ENCODE measurements around the gene SNX19.
A peak's percentile ranks its signal among the peaks of the same experiment; 100 is the strongest.
"Not testable (repeated sequence)": the region's sequence is repeated elsewhere in the genome, so short reads cannot be mapped to it uniquely, and the experiment has no call there.

Gene SNX19

GRCh38 chr11:130916238-130916855 lies at the start of gene SNX19:
SNX19 (minus strand) TSS chr11:130916479; CDS start chr11:130915939, 540 bp downstream.
- peak; percentile 94 for DNase-seq
- H3K27ac Mint-ChIP-seq: peak within 1 kb of the TSS; percentile 87
- H3K9me3 Mint-ChIP-seq: peaks cover 29% of the 10 kb centered on the region
- H3K4me1 Mint-ChIP-seq (ENCODE audit: low read depth): peaks cover 32% of the 10 kb centered on the region
- H3K27me3 Mint-ChIP-seq: peaks cover 15% of the 10 kb centered on the region
- H3K36me3 Mint-ChIP-seq (ENCODE audit: low read depth): peaks cover 47% of the 10 kb centered on the region
- H3K4me3 Mint-ChIP-seq: peak within 1 kb of the TSS; percentile 80

GRCh38 chr11:130964058-130964792 lies 47.9 kb upstream of the SNX19 start:
- Mint-ChIP-seq H3K4me3 (no peak overlapping the region), H3K9me3 (no peaks in the 10 kb centered on the region), H3K27ac (no peak overlapping the region), H3K4me1 (ENCODE audit: low read depth) (no peaks in the 10 kb centered on the region), H3K27me3 (peaks cover 24% of the 10 kb centered on the region), H3K36me3 (ENCODE audit: low read depth) (no peaks in the 10 kb centered on the region)
- DNase-seq: no peak

GRCh38 chr11:130947889-130948288 lies 31.6 kb upstream of the SNX19 start:
- Mint-ChIP-seq H3K4me3 (no peak overlapping the region), H3K36me3 (ENCODE audit: low read depth) (no peaks in the 10 kb centered on the region), H3K9me3 (no peaks in the 10 kb centered on the region), H3K27ac (no peak overlapping the region), H3K4me1 (ENCODE audit: low read depth) (peaks cover 7% of the 10 kb centered on the region), H3K27me3 (peaks cover 15% of the 10 kb centered on the region)
- no peak for DNase-seq

- no peaks in the 10 kb centered on the region for H3K9me3 Mint-ChIP-seq
- H3K27ac Mint-ChIP-seq: no peak overlapping the region
- peaks cover 7% of the 10 kb centered on the region for H3K4me1 Mint-ChIP-seq (ENCODE audit: low read depth)
- no peak overlapping the region for H3K4me3 Mint-ChIP-seq
- DNase-seq: no peak
- H3K36me3 Mint-ChIP-seq (ENCODE audit: low read depth): no peaks in the 10 kb centered on the region
- H3K27me3 Mint-ChIP-seq: peaks cover 15% of the 10 kb centered on the region
Measured at GRCh38 chr11:130947481-130947880, 31.2 kb upstream of the SNX19 start.

- Mint-ChIP-seq H3K9me3 (no peaks in the 10 kb centered on the region), H3K27me3 (peaks cover 15% of the 10 kb centered on the region), H3K36me3 (ENCODE audit: low read depth) (no peaks in the 10 kb centered on the region), H3K27ac (no peak overlapping the region), H3K4me3 (no peak overlapping the region), H3K4me1 (ENCODE audit: low read depth) (peaks cover 7% of the 10 kb centered on the region)
- DNase-seq: no peak
Measured at GRCh38 chr11:130947058-130947457, 30.8 kb upstream of the SNX19 start.

GRCh38 chr11:130945896-130946295 lies 29.6 kb upstream of the SNX19 start:
- Mint-ChIP-seq H3K27me3 (peaks cover 15% of the 10 kb centered on the region), H3K4me1 (ENCODE audit: low read depth) (peaks cover 7% of the 10 kb centered on the region), H3K4me3 (no peak overlapping the region), H3K9me3 (no peaks in the 10 kb centered on the region), H3K36me3 (ENCODE audit: low read depth) (no peaks in the 10 kb centered on the region), H3K27ac (no peak overlapping the region)
- DNase-seq: no peak

GRCh38 chr11:130940706-130941105 lies 24.4 kb upstream of the SNX19 start:
- H3K9me3 Mint-ChIP-seq: no peaks in the 10 kb centered on the region
- H3K27ac Mint-ChIP-seq: no peak overlapping the region
- H3K4me3 Mint-ChIP-seq: no peak overlapping the region
- no peak for DNase-seq
- peaks cover 32% of the 10 kb centered on the region for H3K27me3 Mint-ChIP-seq
- H3K36me3 Mint-ChIP-seq (ENCODE audit: low read depth): no peaks in the 10 kb centered on the region
- no peaks in the 10 kb centered on the region for H3K4me1 Mint-ChIP-seq (ENCODE audit: low read depth)

GRCh38 chr11:130937051-130937450 lies 20.8 kb upstream of the SNX19 start:
- no peak for DNase-seq
- Mint-ChIP-seq H3K27ac (no peak overlapping the region), H3K9me3 (no peaks in the 10 kb centered on the region), H3K36me3 (ENCODE audit: low read depth) (no peaks in the 10 kb centered on the region), H3K4me1 (ENCODE audit: low read depth) (no peaks in the 10 kb centered on the region), H3K27me3 (peaks cover 18% of the 10 kb centered on the region), H3K4me3 (no peak overlapping the region)

- no peak for DNase-seq
- H3K27ac Mint-ChIP-seq: no peak overlapping the region
- no peaks in the 10 kb centered on the region for H3K9me3 Mint-ChIP-seq
- no peaks in the 10 kb centered on the region for H3K4me1 Mint-ChIP-seq (ENCODE audit: low read depth)
- no peak overlapping the region for H3K4me3 Mint-ChIP-seq
- H3K27me3 Mint-ChIP-seq: peaks cover under 1% of the 10 kb centered on the region
- H3K36me3 Mint-ChIP-seq (ENCODE audit: low read depth): no peaks in the 10 kb centered on the region
Measured at GRCh38 chr11:130932086-130932712, 15.9 kb upstream of the SNX19 start.

- H3K4me1 Mint-ChIP-seq (ENCODE audit: low read depth): peaks cover 1% of the 10 kb centered on the region
- no peaks in the 10 kb centered on the region for H3K9me3 Mint-ChIP-seq
- no peak overlapping the region for H3K4me3 Mint-ChIP-seq
- peaks cover 22% of the 10 kb centered on the region for H3K27me3 Mint-ChIP-seq
- no peak for DNase-seq
- no peaks in the 10 kb centered on the region for H3K36me3 Mint-ChIP-seq (ENCODE audit: low read depth)
- H3K27ac Mint-ChIP-seq: no peak overlapping the region
Measured at GRCh38 chr11:130924750-130925149, 8.5 kb upstream of the SNX19 start.

- Mint-ChIP-seq H3K4me1 (ENCODE audit: low read depth) (peaks cover 10% of the 10 kb centered on the region), H3K27me3 (peaks cover 26% of the 10 kb centered on the region)
- H3K36me3 Mint-ChIP-seq (ENCODE audit: low read depth); H3K9me3 Mint-ChIP-seq; H3K4me3 Mint-ChIP-seq; H3K27ac Mint-ChIP-seq; DNase-seq: not testable (repeated sequence)
Measured at GRCh38 chr11:130920612-130921011, 4.3 kb upstream of the SNX19 start.

GRCh38 chr11:130918081-130918480 lies 1.8 kb upstream of the SNX19 start:
- Mint-ChIP-seq H3K4me3 (no peak overlapping the region), H3K9me3 (peaks cover 15% of the 10 kb centered on the region), H3K27me3 (peaks cover 23% of the 10 kb centered on the region), H3K36me3 (ENCODE audit: low read depth) (peaks cover 30% of the 10 kb centered on the region), H3K4me1 (ENCODE audit: low read depth) (peaks cover 25% of the 10 kb centered on the region), H3K27ac (no peak overlapping the region)
- DNase-seq: no peak

- H3K9me3 Mint-ChIP-seq: peaks cover 24% of the 10 kb centered on the region
- H3K36me3 Mint-ChIP-seq (ENCODE audit: low read depth): peaks cover 41% of the 10 kb centered on the region
Measured at GRCh38 chr11:130916910-130917309, 631 bp upstream of the SNX19 start.

GRCh38 chr11:130915603-130916237 lies 559 bp downstream of the SNX19 start:
- Mint-ChIP-seq H3K9me3 (peaks cover 29% of the 10 kb centered on the region), H3K4me1 (ENCODE audit: low read depth) (peaks cover 32% of the 10 kb centered on the region), H3K4me3 (peak overlapping the region; percentile 80), H3K36me3 (ENCODE audit: low read depth) (peaks cover 53% of the 10 kb centered on the region), H3K27ac (peak overlapping the region; percentile 77), H3K27me3 (peaks cover 11% of the 10 kb centered on the region)
- no peak for DNase-seq

More at GRCh38 chr11:130916910-130917309, 631 bp upstream of the SNX19 start:
- H3K27ac Mint-ChIP-seq: peak overlapping the region; percentile 87
- H3K4me3 Mint-ChIP-seq: peak overlapping the region; percentile 80
- peaks cover 19% of the 10 kb centered on the region for H3K27me3 Mint-ChIP-seq
- H3K4me1 Mint-ChIP-seq (ENCODE audit: low read depth): peaks cover 28% of the 10 kb centered on the region
- no peak for DNase-seq
